B cell (primary cell): ENCODE data around the gene HDAC10. TPM values are rescaled to one million over a fixed set of nuclear protein-coding genes. Genes with fewer than 3 reads are reported as not detected.
A peak's percentile ranks its signal among the peaks of the same experiment; 100 is the strongest.

Experiments
- ATAC-seq: fragments of 200-7000 bp; cut with Tn5 transposase; one replicate; pipeline ENCODE4 v1.10.0; 2021; ENCODE audit warnings: low read depth, mild to moderate bottlenecking, moderate number of reproducible peaks, moderate library complexity
- CTCF ChIA-PET: fragments of 350-600 bp; sonication (Branson Sonifier 250); formaldehyde crosslinking; loops from one replicate; lab custom pipeline; 2021; ENCODE audit warnings: antibody characterized with exemption, inconsistent platforms; lab: Charles Lee
- POLR2A ChIA-PET: fragments of 350-600 bp; sonication (Branson Sonifier 250); formaldehyde crosslinking; loops from one replicate; lab custom pipeline; 2021; ENCODE audit warnings: antibody characterized with exemption; lab: Charles Lee
- DNase-seq: peaks from one replicate; pipeline ENCODE4 v3.0.0; 2013
- H2AFZ ChIP-seq: 2 replicates; pipeline ENCODE4 v1.6.1; 2012; ENCODE audit warnings: mild to moderate bottlenecking, low read depth, low read length; ENCODE audit not compliant: insufficient read depth, poor library complexity, severe bottlenecking
- H3K27ac ChIP-seq, 2 donors: 1 replicate in 1 of 2; 2 replicates in 1 of 2; pipeline ENCODE4 v1.5.1; 2012 to 2013; ENCODE audit warnings: low read length in 2 of 2, mild to moderate bottlenecking in 2 of 2, moderate library complexity in 1 of 2
- H3K27me3 ChIP-seq, 4 experiments: fragments of 200-600 bp in 1 of 4; sonication (generic) in 1 of 4; replicated peaks in 1 of 4; 1 replicate in 2 of 4; 2 replicates in 2 of 4; pipeline versions ENCODE4 v1.6.1 to v1.7.0; 2013 to 2016; ENCODE audit warnings: low read length in 3 of 4, mild to moderate bottlenecking in 2 of 4, mixed read lengths in 1 of 4, moderate library complexity in 1 of 4; ENCODE audit not compliant: insufficient read depth in 4 of 4, control insufficient read depth in 3 of 4; ENCODE audit errors: control extremely low read depth in 1 of 4
- H3K36me3 ChIP-seq, 2 experiments: replicated peaks in 1 of 2; 1 replicate in 1 of 2; 2 replicates in 1 of 2; pipeline versions ENCODE4 v1.6.1 to v1.7.1; 2013; ENCODE audit warnings: low read length in 1 of 2; ENCODE audit not compliant: insufficient read depth in 2 of 2, control insufficient read depth in 1 of 2; ENCODE audit errors: control extremely low read depth in 1 of 2, extremely low read depth in 1 of 2
- H3K4me1 ChIP-seq, 2 donors: fragments of 200-600 bp in 1 of 2; sonication (generic) in 1 of 2; 1 replicate in 1 of 2; 2 replicates in 1 of 2; pipeline versions ENCODE4 v1.5.1 to v1.6.1; 2013 to 2017; ENCODE audit warnings: low read length in 2 of 2; ENCODE audit not compliant: control insufficient read depth in 2 of 2, insufficient read depth in 2 of 2
- H3K4me2 ChIP-seq: replicated peaks from 2 replicates; pipeline ENCODE3; 2012; ENCODE audit warnings: mild to moderate bottlenecking, low read depth, low read length; ENCODE audit not compliant: poor library complexity, severe bottlenecking
- H3K4me3 ChIP-seq, 5 experiments: fragments of 200-600 bp in 1 of 5; sonication (generic) in 1 of 5; 1 replicate in 3 of 5; 2 replicates in 2 of 5; pipeline versions ENCODE4 v1.5.1 to v1.7.0; 2011 to 2016; ENCODE audit warnings: low read length in 4 of 5, mild to moderate bottlenecking in 4 of 5, low read depth in 2 of 5, control low read depth in 1 of 5, moderate library complexity in 1 of 5; ENCODE audit not compliant: insufficient read depth in 1 of 5; ENCODE audit errors: control extremely low read depth in 1 of 5, extremely low read depth in 1 of 5
- H3K79me2 ChIP-seq: fragments of 200-600 bp; sonication (generic); one replicate; pipeline ENCODE4 v1.6.0; 2016; ENCODE audit warnings: low read length; ENCODE audit not compliant: control insufficient read depth, insufficient read depth
- H3K9ac ChIP-seq: fragments of 200-600 bp; sonication (generic); 2 replicates; pipeline ENCODE4 v1.6.1; 2017; ENCODE audit warnings: mild to moderate bottlenecking, low read length, moderate library complexity
- H3K9me3 ChIP-seq, 3 donors: one replicate each; pipeline versions ENCODE4 v1.6.1 to v1.7.1; 2013; ENCODE audit warnings: low read length in 2 of 3; ENCODE audit not compliant: control insufficient read depth in 2 of 3, insufficient read depth in 1 of 3; ENCODE audit errors: control extremely low read depth in 1 of 3
- H4K20me1 ChIP-seq: 2 replicates; pipeline ENCODE4 v1.6.0; 2012; ENCODE audit warnings: mild to moderate bottlenecking, low read length; ENCODE audit not compliant: insufficient read depth, control insufficient read depth, poor library complexity, severe bottlenecking
- H3K27ac Mint-ChIP-seq: one replicate; pipeline ENCODE4 v1.8.0; 2021; ENCODE audit warnings: mixed read lengths
- H3K27me3 Mint-ChIP-seq: one replicate; pipeline ENCODE4 v1.8.0; 2021; ENCODE audit warnings: mixed read lengths
- H3K4me1 Mint-ChIP-seq: one replicate; pipeline ENCODE4 v1.8.0; 2021; ENCODE audit warnings: mixed read lengths
- H3K4me3 Mint-ChIP-seq: one replicate; pipeline ENCODE4 v1.8.0; 2021; ENCODE audit warnings: mixed read lengths
- H3K9me3 Mint-ChIP-seq: one replicate; pipeline ENCODE4 v1.8.0; 2022; ENCODE audit warnings: mixed read lengths; ENCODE audit not compliant: insufficient read depth
- EZH2 ChIP-seq: IDR thresholded peaks from 2 replicates; pipeline ENCODE4 v1.6.1; 2012; ENCODE audit warnings: borderline replicate concordance, low read depth, mild to moderate bottlenecking, moderate library complexity, low read length; ENCODE audit not compliant: insufficient read depth, poor library complexity, severe bottlenecking
- WGBS: methylation state at CpG from one replicate; pipeline ENCODE4 v1.1.5; 2013; ENCODE audit warnings: missing lambda C conversion rate; ENCODE audit not compliant: insufficient coverage; 5-methylcytosine and 5-hydroxymethylcytosine counted together
- intact Hi-C: fragments of 100-400 bp; cut with micrococcal nuclease; formaldehyde crosslinking; loops from one replicate; pipeline ENCODE4 v1.10.0; 2022
- polyA plus RNA-seq: library from polyadenylated mRNA; depleted of rRNA; stranded (reverse); fragments of >200 nt; gene quantifications from 2 replicates; pipeline ENCODE4 v1.2.3, GENCODE V29; 2012
- total RNA-seq, 2 donors: library from RNA; stranded (reverse); fragments of 120-200 nt in 1 of 2; gene quantifications; 1 replicate in 1 of 2; 2 replicates in 1 of 2; pipeline versions ENCODE4 v1.2.3 to v1.2.4, GENCODE V29; 2013 to 2022
- TF ChIP-seq, protein P1 (sequence below): fragments of 200-600 bp; IDR thresholded peaks from one replicate; pipeline ENCODE4 v1.8.0; 2022; ENCODE audit warnings: antibody characterized with exemption, mild to moderate bottlenecking

The HDAC10 gene
- total and polyA plus RNA-seq, 2 donors (not counting 1 experiment from before 2014, with no cell fraction given) = 136 to 187 TPM

DNA sequence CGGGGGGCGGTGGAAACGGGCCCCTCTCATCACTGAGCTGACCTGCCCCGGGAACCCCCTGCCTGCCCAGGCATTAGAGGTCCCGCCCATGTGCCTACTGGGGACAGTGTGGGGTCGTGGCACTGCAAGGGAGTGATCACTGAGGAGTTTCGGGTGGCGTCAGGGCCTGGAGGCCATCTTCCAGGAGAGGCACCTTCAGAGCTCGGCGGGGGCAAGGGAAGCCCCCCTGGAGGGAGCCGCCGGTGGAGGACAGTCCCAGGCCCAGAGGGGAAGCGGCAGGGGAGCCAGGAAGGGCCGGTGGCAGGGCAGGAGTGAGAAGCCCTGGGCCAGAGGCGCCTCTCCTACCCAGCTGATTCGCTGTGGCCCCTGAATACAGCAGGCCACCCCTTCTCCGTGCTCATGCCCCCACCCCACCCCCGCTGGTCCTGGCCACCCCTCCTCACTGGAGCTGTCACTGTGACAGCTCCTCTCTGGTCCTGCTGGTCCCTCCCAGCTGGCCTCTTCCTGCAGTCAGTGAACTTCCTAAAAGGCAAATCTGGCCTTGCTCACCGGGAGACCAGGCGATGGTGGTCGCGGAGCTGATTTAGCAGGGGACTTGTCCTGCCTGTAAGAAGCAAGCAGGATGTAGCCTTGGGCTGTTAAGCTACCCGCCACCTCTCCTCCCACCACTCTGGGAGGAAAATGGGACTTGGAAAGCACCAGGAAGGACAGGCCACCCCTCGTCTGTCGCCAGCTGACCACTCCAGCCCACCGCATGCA lies 21.2 kb upstream of the HDAC10 start:
- H3K79me2 ChIP-seq = no peaks in the 10 kb centered on the region
- Mint-ChIP-seq H3K27ac (peak overlapping the region; percentile 41), H3K4me3 (peak overlapping the region; percentile 49), H3K9me3 (no peaks in the 10 kb centered on the region), H3K4me1 (peaks cover 19% of the 10 kb centered on the region), H3K27me3 (no peaks in the 10 kb centered on the region)
- peak overlapping the region; percentile 96 for H3K4me2 ChIP-seq
- H3K4me3 ChIP-seq = no peak overlapping the region
- peaks cover 11% of the 10 kb centered on the region for H4K20me1 ChIP-seq
- no peak overlapping the region for H3K27ac ChIP-seq
- peaks cover 0 to 23% (median 9%) of the 10 kb centered on the region in 4 experiments for H3K27me3 ChIP-seq
- DNase-seq = no peak
- no peaks in the 10 kb centered on the region for H3K36me3 ChIP-seq
- no peak for ATAC-seq
- H3K9me3 ChIP-seq = no peaks in the 10 kb centered on the region
- no peak overlapping the region for H3K9ac ChIP-seq
- CTCF ChIA-PET = interaction anchor here (0.8 to 2.0 kb wide), 13 partner anchors 10 to 349 kb away, joined by 3 to 8 read pairs (median 4); partner anchors contain the start of genes HDAC10 and TUBGCP6
- POLR2A ChIA-PET = interaction anchor here (0.6 kb wide), 2 partner anchors 58 to 64 kb away, joined by 4 to 6 read pairs; no protein-coding TSS in a partner anchor
- intact Hi-C loops = no loop called here
- WGBS = 53% methylated on average over 19 of the region's 26 CpGs
- no peak overlapping the region for H2AFZ ChIP-seq
- peaks cover 23 to 34% of the 10 kb centered on the region in 2 donors for H3K4me1 ChIP-seq
- no peak for TF ChIP-seq EZH2

DNA sequence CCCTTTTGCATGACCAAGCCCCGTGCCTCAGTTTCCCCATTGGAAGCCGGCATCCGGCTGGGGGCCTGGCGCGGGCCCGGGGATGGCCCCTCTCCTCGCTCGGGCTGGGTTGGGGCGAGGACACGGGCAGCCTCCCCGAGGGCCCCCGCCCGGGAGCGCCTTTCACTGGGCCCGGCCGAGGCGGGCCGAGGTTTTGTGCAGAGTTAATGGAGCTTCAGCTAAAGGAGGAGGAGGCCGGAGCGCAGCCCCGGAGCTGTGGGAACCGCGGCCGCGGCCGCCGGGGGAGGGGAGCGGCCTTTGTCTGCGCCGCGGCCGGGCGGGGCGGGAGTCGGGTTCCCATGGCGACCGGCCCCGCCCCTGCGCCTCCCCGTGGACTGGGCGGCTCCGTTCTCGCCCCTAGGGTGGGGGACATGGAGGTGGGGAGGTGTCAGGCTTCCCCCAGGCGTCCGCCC lies 20.5 kb upstream of the HDAC10 start:
- WGBS = under 1% methylated on average over 33 of the region's 45 CpGs
- Mint-ChIP-seq H3K4me1 (peaks cover 19% of the 10 kb centered on the region), H3K27ac (no peak overlapping the region), H3K4me3 (peak overlapping the region; percentile 49), H3K9me3 (no peaks in the 10 kb centered on the region), H3K27me3 (no peaks in the 10 kb centered on the region)
- peaks cover 11% of the 10 kb centered on the region for H4K20me1 ChIP-seq
- H3K27ac ChIP-seq = no peak overlapping the region
- intact Hi-C loops = loop anchor here (2.0 kb wide), 3 partner anchors 19 to 29 kb away; partner anchors contain the start of gene TUBGCP6
- ATAC-seq (peak; percentile 39), DNase-seq (peak; percentile 73)
- H3K4me3 ChIP-seq = peak overlapping the region in 3 of 5 experiments; percentile 60 to 79 (median 64)
- TF ChIP-seq, protein P1, sequence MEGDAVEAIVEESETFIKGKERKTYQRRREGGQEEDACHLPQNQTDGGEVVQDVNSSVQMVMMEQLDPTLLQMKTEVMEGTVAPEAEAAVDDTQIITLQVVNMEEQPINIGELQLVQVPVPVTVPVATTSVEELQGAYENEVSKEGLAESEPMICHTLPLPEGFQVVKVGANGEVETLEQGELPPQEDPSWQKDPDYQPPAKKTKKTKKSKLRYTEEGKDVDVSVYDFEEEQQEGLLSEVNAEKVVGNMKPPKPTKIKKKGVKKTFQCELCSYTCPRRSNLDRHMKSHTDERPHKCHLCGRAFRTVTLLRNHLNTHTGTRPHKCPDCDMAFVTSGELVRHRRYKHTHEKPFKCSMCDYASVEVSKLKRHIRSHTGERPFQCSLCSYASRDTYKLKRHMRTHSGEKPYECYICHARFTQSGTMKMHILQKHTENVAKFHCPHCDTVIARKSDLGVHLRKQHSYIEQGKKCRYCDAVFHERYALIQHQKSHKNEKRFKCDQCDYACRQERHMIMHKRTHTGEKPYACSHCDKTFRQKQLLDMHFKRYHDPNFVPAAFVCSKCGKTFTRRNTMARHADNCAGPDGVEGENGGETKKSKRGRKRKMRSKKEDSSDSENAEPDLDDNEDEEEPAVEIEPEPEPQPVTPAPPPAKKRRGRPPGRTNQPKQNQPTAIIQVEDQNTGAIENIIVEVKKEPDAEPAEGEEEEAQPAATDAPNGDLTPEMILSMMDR = no peak
- peak; percentile 30 for TF ChIP-seq EZH2
- no peaks in the 10 kb centered on the region for H3K79me2 ChIP-seq
- peaks cover 0 to 23% (median 9%) of the 10 kb centered on the region in 4 experiments for H3K27me3 ChIP-seq
- no peak overlapping the region for H2AFZ ChIP-seq
- CTCF ChIA-PET = interaction anchor here (0.7 to 2.0 kb wide), 9 partner anchors 10 to 349 kb away, joined by 3 to 8 read pairs (median 4); partner anchors contain the start of gene HDAC10
- H3K9ac ChIP-seq = peak overlapping the region; percentile 70
- POLR2A ChIA-PET = interaction anchor here (0.6 to 0.7 kb wide), 2 partner anchors 30 to 47 kb away, joined by 8 to 11 read pairs; no protein-coding TSS in a partner anchor
- no peaks in the 10 kb centered on the region for H3K9me3 ChIP-seq
- peaks cover 23 to 34% of the 10 kb centered on the region in 2 donors for H3K4me1 ChIP-seq
- H3K4me2 ChIP-seq = peak overlapping the region; percentile 96
- no peaks in the 10 kb centered on the region for H3K36me3 ChIP-seq
